Tibial nerve (tissue), 4 donors: ENCODE results near the gene ARHGEF19. TPM values are rescaled to one million over a fixed set of nuclear protein-coding genes. Genes with fewer than 3 reads are reported as not detected.
A peak's percentile ranks its signal among the peaks of the same experiment; 100 is the strongest.

Experiments
- DNase-seq, 2 donors: peaks; one replicate each; pipeline ENCODE4 v3.0.0-alpha.2; 2019; ENCODE audit warnings: low spot score in 2 of 2
- H3K27ac ChIP-seq, 4 donors: fragments of 200-600 bp; sonication (generic) in 3 of 4; one replicate each; pipeline ENCODE4 v1.5.1; 2017 to 2019; ENCODE audit warnings: mild to moderate bottlenecking in 1 of 4
- H3K27me3 ChIP-seq, 2 donors: fragments of 200-600 bp; sonication (generic) in 1 of 2; one replicate each; pipeline versions ENCODE4 v1.5.1 to v1.6.0; 2017 to 2019
- H3K36me3 ChIP-seq, 3 donors: fragments of 200-600 bp; sonication (generic); one replicate each; pipeline ENCODE4 v1.5.1; 2018 to 2019
- H3K4me1 ChIP-seq, 4 donors: fragments of 200-600 bp; sonication (generic) in 3 of 4; one replicate each; pipeline ENCODE4 v1.5.1; 2017 to 2019
- H3K4me3 ChIP-seq, 4 donors: fragments of 200-600 bp; sonication (generic) in 3 of 4; one replicate each; pipeline ENCODE4 v1.5.1; 2017 to 2019; ENCODE audit warnings: mild to moderate bottlenecking in 1 of 4, moderate library complexity in 1 of 4
- H3K9me3 ChIP-seq, 4 donors: fragments of 200-600 bp; sonication (generic) in 3 of 4; one replicate each; pipeline ENCODE4 v1.5.1; 2017 to 2019
- EP300 ChIP-seq, 2 donors: sonication (generic); formaldehyde crosslinking; IDR thresholded peaks; one replicate each; pipeline ENCODE4 v1.6.1; 2017; ENCODE audit warnings: antibody characterized with exemption in 2 of 2, mild to moderate bottlenecking in 1 of 2
- POLR2A ChIP-seq, 2 donors: fragments of 450-650 bp; IDR thresholded peaks; one replicate each; pipeline ENCODE4 v1.6.1; 2017; ENCODE audit warnings: antibody characterized with exemption in 2 of 2, mild to moderate bottlenecking in 2 of 2, moderate library complexity in 2 of 2
- WGBS, 2 donors: methylation state at CpG; one replicate each; pipeline ENCODE4 v1.1.5; 2018; 5-methylcytosine and 5-hydroxymethylcytosine counted together
- total RNA-seq, 4 donors: library from RNA; depleted of rRNA; stranded (reverse); fragments of >200 nt; gene quantifications; one replicate each; pipeline ENCODE4 v1.1.0, GENCODE V29; 2016
- TF ChIP-seq, protein P1 (sequence below), 5 experiments: fragments of 200-600 bp in 3 of 5; fragments of 450-650 bp in 2 of 5; sonication (generic) in 3 of 5; IDR thresholded peaks; one replicate each; pipeline ENCODE4 v1.5.1; 2016 to 2019; ENCODE audit warnings: antibody characterized with exemption in 5 of 5, mild to moderate bottlenecking in 3 of 5, moderate library complexity in 2 of 5

The ARHGEF19 gene
- total RNA-seq, 4 donors from 2014 or later, result 7.8 to 19.3 (median 11.1) TPM

GRCh38 chr1:16191309-16191708 is 21.1 kb downstream of the ARHGEF19 start:
- Histone ChIP-seq H3K27me3 (no peaks in the 10 kb centered on the region), H3K9me3 (no peaks in the 10 kb centered on the region), H3K36me3 (no peaks in the 10 kb centered on the region), H3K4me3 (no peak overlapping the region), H3K27ac (peak overlapping the region in 1 of 4 donors; percentile 24), H3K4me1 (peaks cover 0 to 39% (median 5%) of the 10 kb centered on the region in 4 donors)
- TF ChIP-seq, protein P1, sequence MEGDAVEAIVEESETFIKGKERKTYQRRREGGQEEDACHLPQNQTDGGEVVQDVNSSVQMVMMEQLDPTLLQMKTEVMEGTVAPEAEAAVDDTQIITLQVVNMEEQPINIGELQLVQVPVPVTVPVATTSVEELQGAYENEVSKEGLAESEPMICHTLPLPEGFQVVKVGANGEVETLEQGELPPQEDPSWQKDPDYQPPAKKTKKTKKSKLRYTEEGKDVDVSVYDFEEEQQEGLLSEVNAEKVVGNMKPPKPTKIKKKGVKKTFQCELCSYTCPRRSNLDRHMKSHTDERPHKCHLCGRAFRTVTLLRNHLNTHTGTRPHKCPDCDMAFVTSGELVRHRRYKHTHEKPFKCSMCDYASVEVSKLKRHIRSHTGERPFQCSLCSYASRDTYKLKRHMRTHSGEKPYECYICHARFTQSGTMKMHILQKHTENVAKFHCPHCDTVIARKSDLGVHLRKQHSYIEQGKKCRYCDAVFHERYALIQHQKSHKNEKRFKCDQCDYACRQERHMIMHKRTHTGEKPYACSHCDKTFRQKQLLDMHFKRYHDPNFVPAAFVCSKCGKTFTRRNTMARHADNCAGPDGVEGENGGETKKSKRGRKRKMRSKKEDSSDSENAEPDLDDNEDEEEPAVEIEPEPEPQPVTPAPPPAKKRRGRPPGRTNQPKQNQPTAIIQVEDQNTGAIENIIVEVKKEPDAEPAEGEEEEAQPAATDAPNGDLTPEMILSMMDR (IDR thresholded peaks at IDR 0.05), result no peak
- TF ChIP-seq POLR2A (IDR thresholded peaks at IDR 0.05), result no peak
- TF ChIP-seq EP300 (IDR thresholded peaks at IDR 0.05), result no peak
- 57 to 80% methylated on average over 1 of the region's 1 CpG for WGBS, 2 donors
- no peak for DNase-seq

GRCh38 chr1:16189921-16190621 is 22.4 kb downstream of the ARHGEF19 start:
- H3K4me1 ChIP-seq, result peaks cover 0 to 39% (median 5%) of the 10 kb centered on the region in 4 donors
- no peak overlapping the region for H3K4me3 ChIP-seq
- no peaks in the 10 kb centered on the region for H3K36me3 ChIP-seq
- no peaks in the 10 kb centered on the region for H3K27me3 ChIP-seq
- H3K9me3 ChIP-seq, result no peaks in the 10 kb centered on the region
- no peak for DNase-seq
- 41 to 61% methylated on average over 9 of the region's 9 CpGs for WGBS, 2 donors
- TF ChIP-seq, protein P1 (IDR thresholded peaks at IDR 0.05), result no peak
- no peak for TF ChIP-seq POLR2A (IDR thresholded peaks at IDR 0.05)
- no peak for TF ChIP-seq EP300 (IDR thresholded peaks at IDR 0.05)
- peak overlapping the region in 1 of 4 donors; percentile 75 for H3K27ac ChIP-seq

DNA sequence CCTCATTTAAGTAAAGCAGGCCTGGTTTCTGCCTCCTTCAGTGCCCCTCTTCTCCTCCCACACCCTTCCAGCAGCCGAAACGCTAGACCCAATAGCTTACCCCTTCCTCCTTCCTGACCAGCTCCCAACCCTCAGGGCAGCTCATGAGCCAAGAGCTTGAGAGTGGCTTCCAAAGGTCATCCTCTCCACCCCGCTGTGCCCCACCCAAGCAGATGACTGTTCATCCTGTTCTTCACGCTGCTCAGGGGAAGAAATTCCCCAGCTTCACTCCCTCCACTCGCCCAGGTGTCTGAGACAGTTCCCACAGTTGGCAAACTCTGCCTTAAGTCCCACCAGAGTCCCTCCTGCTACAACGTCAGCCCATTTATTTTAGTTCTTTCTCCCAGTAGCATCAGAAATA is 23.4 kb downstream of the ARHGEF19 start:
- Histone ChIP-seq H3K9me3 (no peaks in the 10 kb centered on the region), H3K4me1 (peaks cover 0 to 46% (median 5%) of the 10 kb centered on the region in 4 donors), H3K27ac (peak overlapping the region in 2 of 4 donors; percentile 56 to 75), H3K4me3 (no peak overlapping the region), H3K27me3 (no peaks in the 10 kb centered on the region), H3K36me3 (no peaks in the 10 kb centered on the region)
- TF ChIP-seq EP300 (IDR thresholded peaks at IDR 0.05), result peak in 1 of 2 donors; percentile 57
- no peak for TF ChIP-seq POLR2A (IDR thresholded peaks at IDR 0.05)
- TF ChIP-seq, protein P1 (IDR thresholded peaks at IDR 0.05), result no peak
- 28 to 35% methylated on average over 6 of the region's 6 CpGs for WGBS, 2 donors
- no peak for DNase-seq

- Histone ChIP-seq H3K4me3 (no peak overlapping the region), H3K9me3 (no peaks in the 10 kb centered on the region), H3K36me3 (no peaks in the 10 kb centered on the region), H3K4me1 (peaks cover 0 to 57% (median 9%) of the 10 kb centered on the region in 4 donors), H3K27ac (peak overlapping the region in 3 of 4 donors; percentile 56 to 75 (median 56)), H3K27me3 (no peaks in the 10 kb centered on the region)
- 24 to 28% methylated on average over 15 of the region's 15 CpGs for WGBS, 2 donors
- TF ChIP-seq, protein P1 (IDR thresholded peaks at IDR 0.05), result peak; percentile 96 to 98 (median 97)
- TF ChIP-seq EP300 (IDR thresholded peaks at IDR 0.05), result peak in 1 of 2 donors; percentile 37
- no peak for TF ChIP-seq POLR2A (IDR thresholded peaks at IDR 0.05)
- DNase-seq, result peak; percentile 74 to 85
Measured at GRCh38 chr1:16187748-16188401, 24.6 kb downstream of the ARHGEF19 start.
